Measurements from ENCODE around the gene COL8A2. TPM values are rescaled to one million over a fixed set of nuclear protein-coding genes. Genes with fewer than 3 reads are reported as not detected.

The COL8A2 gene
- total and polyA plus RNA-seq, 7 donors, result 0.60 to 13.0 (median 3.2) TPM

DNA sequence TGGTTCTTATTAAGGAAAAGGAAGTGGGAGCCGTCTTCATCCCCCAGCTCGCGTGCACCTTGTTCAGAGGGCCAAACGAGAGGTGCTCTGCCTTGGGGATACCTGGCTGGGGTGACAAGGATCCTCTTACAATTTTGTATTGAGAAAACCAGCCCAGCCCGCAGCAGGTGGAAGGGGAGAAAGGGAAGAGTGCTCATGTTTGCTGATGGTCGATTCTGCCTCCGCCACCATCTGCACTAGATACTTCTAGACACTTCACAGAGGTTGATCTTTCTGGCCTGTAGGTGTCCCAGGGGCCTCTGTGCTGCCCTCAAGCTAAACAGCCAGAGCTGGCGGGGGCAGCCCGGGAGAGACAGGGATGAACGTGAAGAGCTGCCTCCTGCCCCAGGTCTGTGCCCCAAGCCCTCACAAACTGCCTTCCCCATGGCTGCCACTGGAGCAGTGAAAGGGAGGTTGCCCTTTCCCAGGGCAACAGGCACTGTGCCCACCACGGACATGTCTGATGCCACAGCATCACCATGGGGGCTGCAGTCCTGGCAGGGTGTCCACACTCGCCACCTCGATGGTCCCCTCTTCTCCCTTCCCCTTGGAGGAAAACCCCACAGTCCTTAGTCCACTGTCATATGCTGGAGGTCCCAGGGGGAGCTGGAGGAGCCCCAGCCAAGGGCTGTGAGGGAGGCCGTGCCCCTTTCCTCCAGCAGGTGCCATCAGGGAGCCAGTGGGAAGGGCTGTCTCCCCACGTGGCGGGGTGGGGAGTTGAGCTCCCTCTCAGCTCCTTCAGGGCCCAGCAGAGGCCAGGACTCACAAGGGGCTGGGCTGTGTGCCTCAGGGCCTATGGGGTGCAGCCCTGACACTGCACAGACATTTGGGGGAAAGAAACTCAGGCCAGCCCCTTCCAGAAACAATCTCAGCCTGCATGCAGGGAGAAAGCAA is 28.3 kb downstream of the COL8A2 start:
- Histone ChIP-seq H3K4me3 (no peak overlapping the region), H3K36me3 (peaks cover 12 to 47% (median 27%) of the 10 kb centered on the region in 4 donors), H3K27ac (no peak overlapping the region), H3K4me1 (peaks cover 0 to 11% (median 7%) of the 10 kb centered on the region in 4 donors), H3K9me3 (no peaks in the 10 kb centered on the region), H3K27me3 (no peaks in the 10 kb centered on the region)
- 78 to 79% methylated on average over 16 of the region's 16 CpGs for WGBS, 2 donors
- no peak for TF ChIP-seq POLR2A (IDR thresholded peaks at IDR 0.05)
- TF ChIP-seq, protein P1, sequence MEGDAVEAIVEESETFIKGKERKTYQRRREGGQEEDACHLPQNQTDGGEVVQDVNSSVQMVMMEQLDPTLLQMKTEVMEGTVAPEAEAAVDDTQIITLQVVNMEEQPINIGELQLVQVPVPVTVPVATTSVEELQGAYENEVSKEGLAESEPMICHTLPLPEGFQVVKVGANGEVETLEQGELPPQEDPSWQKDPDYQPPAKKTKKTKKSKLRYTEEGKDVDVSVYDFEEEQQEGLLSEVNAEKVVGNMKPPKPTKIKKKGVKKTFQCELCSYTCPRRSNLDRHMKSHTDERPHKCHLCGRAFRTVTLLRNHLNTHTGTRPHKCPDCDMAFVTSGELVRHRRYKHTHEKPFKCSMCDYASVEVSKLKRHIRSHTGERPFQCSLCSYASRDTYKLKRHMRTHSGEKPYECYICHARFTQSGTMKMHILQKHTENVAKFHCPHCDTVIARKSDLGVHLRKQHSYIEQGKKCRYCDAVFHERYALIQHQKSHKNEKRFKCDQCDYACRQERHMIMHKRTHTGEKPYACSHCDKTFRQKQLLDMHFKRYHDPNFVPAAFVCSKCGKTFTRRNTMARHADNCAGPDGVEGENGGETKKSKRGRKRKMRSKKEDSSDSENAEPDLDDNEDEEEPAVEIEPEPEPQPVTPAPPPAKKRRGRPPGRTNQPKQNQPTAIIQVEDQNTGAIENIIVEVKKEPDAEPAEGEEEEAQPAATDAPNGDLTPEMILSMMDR (IDR thresholded peaks at IDR 0.05), result no peak
- TF ChIP-seq EP300 (IDR thresholded peaks at IDR 0.05), result no peak
- TF ChIP-seq POLR2AphosphoS5 (IDR thresholded peaks at IDR 0.05), result no peak
- DNase-seq, result no peak
- intact Hi-C loops (cut with DNase I), result loop anchor here (5.0 kb wide), 1 partner anchor 191 kb away; no protein-coding TSS in a partner anchor

DNA sequence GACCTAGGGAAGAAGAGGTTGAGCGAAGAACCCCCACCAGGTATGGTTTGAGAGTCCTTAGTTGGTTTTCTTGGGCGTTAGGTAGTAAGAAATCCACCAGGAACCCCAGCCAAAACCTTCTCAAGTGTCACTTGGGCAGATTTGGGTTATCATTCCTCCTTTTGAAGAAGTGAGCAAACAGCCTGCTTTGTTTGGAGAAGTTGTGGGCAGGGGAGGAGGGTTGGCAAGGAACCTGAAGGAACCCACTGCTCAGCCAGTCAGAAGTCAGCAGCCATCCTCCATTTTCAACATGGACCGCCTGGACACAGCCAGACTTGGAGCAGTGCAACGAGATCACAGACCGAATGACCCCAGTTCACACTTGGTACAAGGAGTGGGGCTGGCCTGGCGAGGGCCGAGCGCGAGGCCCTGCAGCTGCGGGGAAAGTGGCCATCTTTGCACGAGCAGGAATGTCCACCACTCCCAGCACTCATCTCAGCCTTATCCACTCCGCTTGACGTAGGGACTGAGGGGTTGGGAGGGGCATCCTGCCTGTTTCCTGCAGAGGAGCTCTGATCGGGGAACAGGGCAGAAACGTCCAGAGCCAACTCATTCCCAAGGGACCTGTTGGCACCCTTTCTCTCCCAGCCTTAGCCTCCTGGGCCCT is 29.1 kb downstream of the COL8A2 start:
- DNase-seq, result no peak
- Histone ChIP-seq H3K27ac (no peak overlapping the region), H3K36me3 (peaks cover 13 to 56% (median 31%) of the 10 kb centered on the region in 4 donors), H3K4me1 (peaks cover 0 to 16% (median 11%) of the 10 kb centered on the region in 4 donors), H3K4me3 (no peak overlapping the region), H3K9me3 (no peaks in the 10 kb centered on the region), H3K27me3 (no peaks in the 10 kb centered on the region)
- intact Hi-C loops (cut with DNase I), result loop anchor here (5.0 kb wide), 1 partner anchor 191 kb away; no protein-coding TSS in a partner anchor
- 77 to 81% methylated on average over 15 of the region's 15 CpGs for WGBS, 2 donors
- no peak for TF ChIP-seq EP300 (IDR thresholded peaks at IDR 0.05)
- TF ChIP-seq, protein P1 (IDR thresholded peaks at IDR 0.05), result no peak
- no peak for TF ChIP-seq POLR2AphosphoS5 (IDR thresholded peaks at IDR 0.05)
- no peak for TF ChIP-seq POLR2A (IDR thresholded peaks at IDR 0.05)

DNA sequence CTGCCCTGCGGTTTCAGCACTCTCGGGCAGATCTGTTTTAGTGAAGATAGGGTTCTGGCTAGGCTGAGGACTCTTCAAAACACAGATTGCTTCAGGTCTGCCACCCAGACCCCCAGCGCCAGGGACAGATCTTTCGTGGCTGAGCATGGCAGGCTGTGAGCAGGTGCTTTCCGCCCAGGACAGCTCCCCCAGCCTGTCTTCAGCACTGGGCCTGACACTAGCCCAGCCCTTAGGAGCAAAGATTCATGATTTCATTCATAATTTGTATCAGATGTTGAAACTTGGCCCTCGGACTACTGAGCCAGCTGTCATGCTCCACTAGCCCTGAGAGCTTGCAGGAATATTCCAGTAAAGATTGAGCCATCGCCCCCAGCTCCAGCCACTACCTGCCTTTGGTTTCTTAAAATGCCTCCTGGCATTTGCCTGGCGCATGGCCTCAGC is 30.4 kb downstream of the COL8A2 start:
- no peaks in the 10 kb centered on the region for H3K27me3 ChIP-seq

DNA sequence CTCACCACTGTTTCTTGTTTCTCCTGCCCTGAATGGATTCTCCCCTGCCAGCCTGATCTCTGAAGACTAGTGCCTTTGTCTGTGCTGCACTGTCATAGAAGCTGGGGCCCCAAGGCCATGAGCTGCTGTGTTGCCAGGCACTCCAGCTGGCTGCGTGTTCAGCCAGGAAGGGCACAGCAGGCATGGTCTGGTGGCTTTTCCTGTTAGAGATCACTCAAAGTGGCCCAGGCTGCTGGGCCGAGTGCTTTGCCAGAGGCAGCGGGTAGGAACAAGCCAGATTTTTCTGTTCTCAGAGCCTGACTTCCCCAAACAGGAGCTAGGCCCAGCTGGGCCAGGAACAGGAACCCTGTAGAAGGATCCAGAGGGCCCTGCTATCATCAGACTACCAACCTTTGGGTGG is 31.1 kb downstream of the COL8A2 start:
- Histone ChIP-seq H3K4me1 (peaks cover 0 to 25% (median 16%) of the 10 kb centered on the region in 4 donors), H3K4me3 (no peak overlapping the region), H3K36me3 (peaks cover 13 to 56% (median 31%) of the 10 kb centered on the region in 4 donors), H3K27me3 (no peaks in the 10 kb centered on the region), H3K27ac (no peak overlapping the region), H3K9me3 (no peaks in the 10 kb centered on the region)
- TF ChIP-seq, protein P1 (IDR thresholded peaks at IDR 0.05), result no peak
- TF ChIP-seq POLR2AphosphoS5 (IDR thresholded peaks at IDR 0.05), result no peak
- TF ChIP-seq POLR2A (IDR thresholded peaks at IDR 0.05), result no peak
- no peak for TF ChIP-seq EP300 (IDR thresholded peaks at IDR 0.05)
- intact Hi-C loops (cut with DNase I), result no loop called here
- peak; percentile 66 for DNase-seq
- WGBS, 2 donors, result 87 to 90% methylated on average over 3 of the region's 3 CpGs

More for the DNA sequence above, 30.4 kb downstream of the COL8A2 start:
- Histone ChIP-seq H3K9me3 (no peaks in the 10 kb centered on the region), H3K36me3 (peaks cover 13 to 56% (median 31%) of the 10 kb centered on the region in 4 donors), H3K4me1 (peaks cover 0 to 22% (median 12%) of the 10 kb centered on the region in 4 donors), H3K27ac (no peak overlapping the region), H3K4me3 (no peak overlapping the region)
- DNase-seq, result peak; percentile 63
- TF ChIP-seq POLR2AphosphoS5 (IDR thresholded peaks at IDR 0.05), result no peak
- no peak for TF ChIP-seq EP300 (IDR thresholded peaks at IDR 0.05)
- TF ChIP-seq, protein P1 (IDR thresholded peaks at IDR 0.05), result no peak
- WGBS, 2 donors, result 91 to 92% methylated on average over 8 of the region's 8 CpGs
- intact Hi-C loops (cut with DNase I), result loop anchor here (5.0 kb wide), 1 partner anchor 193 kb away; no protein-coding TSS in a partner anchor

Measured in sigmoid colon (tissue), 7 donors.